CD8-positive, alpha-beta memory T cell (primary cell): ENCODE results near the gene MYPN. TPM values are rescaled to one million over a fixed set of nuclear protein-coding genes. Genes with fewer than 3 reads are reported as not detected.

Experiments used
- CTCF ChIA-PET: fragments of 350-600 bp; sonication (Branson Sonifier 250); formaldehyde crosslinking; loops from one replicate; lab custom pipeline; 2021; ENCODE audit warnings: antibody characterized with exemption; lab: Charles Lee
- POLR2A ChIA-PET: fragments of 350-600 bp; sonication (Branson Sonifier 250); formaldehyde crosslinking; loops from one replicate; lab custom pipeline; 2021; ENCODE audit warnings: antibody characterized with exemption; lab: Charles Lee
- DNase-seq, 5 donors: peaks; one replicate each; pipeline versions ENCODE4 v3.0.0 to v3.0.0-alpha.2; 2020 to 2022; ENCODE audit warnings: mixed read lengths in 1 of 5
- H3K27ac ChIP-seq: one replicate; pipeline ENCODE4 v1.7.0; 2013; ENCODE audit warnings: low read depth, mild to moderate bottlenecking, low read length, moderate library complexity
- H3K27me3 ChIP-seq: 2 replicates; pipeline ENCODE4 v1.7.0; 2013; ENCODE audit warnings: low read length, mild to moderate bottlenecking; ENCODE audit not compliant: insufficient read depth, poor library complexity, severe bottlenecking
- H3K36me3 ChIP-seq: 2 replicates; pipeline ENCODE4 v1.7.0; 2013; ENCODE audit warnings: mild to moderate bottlenecking, low read length, moderate library complexity; ENCODE audit not compliant: insufficient read depth
- H3K4me1 ChIP-seq: 2 replicates; pipeline ENCODE4 v1.7.0; 2013; ENCODE audit warnings: mild to moderate bottlenecking, low read length, moderate library complexity; ENCODE audit not compliant: insufficient read depth
- H3K4me3 ChIP-seq: 2 replicates; pipeline ENCODE4 v1.7.0; 2013; ENCODE audit warnings: mild to moderate bottlenecking, low read length
- H3K9me3 ChIP-seq: 2 replicates; pipeline ENCODE4 v1.7.0; 2013; ENCODE audit warnings: mild to moderate bottlenecking, low read length
- H3K27ac Mint-ChIP-seq, 8 donors: one replicate each; pipeline ENCODE4 v1.8.0; 2020 to 2021; ENCODE audit warnings: mixed read lengths in 8 of 8, mild to moderate bottlenecking in 6 of 8, inconsistent platforms in 3 of 8, moderate library complexity in 3 of 8
- H3K27me3 Mint-ChIP-seq, 2 donors: one replicate each; pipeline ENCODE4 v1.8.0; 2020 to 2021; ENCODE audit warnings: mixed read lengths in 2 of 2, mild to moderate bottlenecking in 1 of 2, moderate library complexity in 1 of 2
- H3K36me3 Mint-ChIP-seq, 3 donors: one replicate each; pipeline ENCODE4 v1.8.0; 2020 to 2021; ENCODE audit warnings: mixed read lengths in 3 of 3, inconsistent platforms in 1 of 3, mild to moderate bottlenecking in 1 of 3
- H3K4me1 Mint-ChIP-seq, 3 donors: one replicate each; pipeline ENCODE4 v1.8.0; 2020 to 2021; ENCODE audit warnings: mixed read lengths in 3 of 3, inconsistent platforms in 1 of 3, mild to moderate bottlenecking in 1 of 3
- H3K4me3 Mint-ChIP-seq, 7 donors: one replicate each; pipeline ENCODE4 v1.8.0; 2020 to 2021; ENCODE audit warnings: mixed read lengths in 7 of 7, mild to moderate bottlenecking in 6 of 7, moderate library complexity in 4 of 7, inconsistent platforms in 2 of 7
- H3K9me3 Mint-ChIP-seq, 5 donors: one replicate each; pipeline ENCODE4 v1.8.0; 2020 to 2022; ENCODE audit warnings: mixed read lengths in 5 of 5, mild to moderate bottlenecking in 3 of 5, moderate library complexity in 2 of 5, inconsistent platforms in 1 of 5
- polyA plus RNA-seq: library from polyadenylated mRNA; unstranded; fragments of 300-500 nt; fragmentation: Illumina TruSeq; gene quantifications from one replicate; pipeline ENCODE4 v1.2.3, GENCODE V29; 2021
- total RNA-seq, 2 experiments: library from RNA; stranded (reverse); gene quantifications; one replicate each; pipeline ENCODE4 v1.2.3, GENCODE V29; 2021

The MYPN gene
- total and polyA plus RNA-seq, 3 experiments from 2014 or later = not detected

- Histone ChIP-seq H3K36me3 (no peaks in the 10 kb centered on the region), H3K9me3 (no peaks in the 10 kb centered on the region), H3K27me3 (no peaks in the 10 kb centered on the region), H3K27ac (no peak overlapping the region), H3K4me1 (no peaks in the 10 kb centered on the region), H3K4me3 (no peak overlapping the region)
- Mint-ChIP-seq H3K27ac (no peak overlapping the region), H3K27me3 (peaks cover 5 to 18% of the 10 kb centered on the region in 2 donors), H3K9me3 (no peaks in the 10 kb centered on the region), H3K36me3 (no peaks in the 10 kb centered on the region), H3K4me1 (no peaks in the 10 kb centered on the region), H3K4me3 (no peak overlapping the region)
- ChIA-PET POLR2A (no interaction called here), CTCF (interaction anchor here (1.0 to 1.2 kb wide), 2 partner anchors 11 to 41 kb away, joined by 3 to 4 read pairs; no protein-coding TSS in a partner anchor)
- DNase-seq = no peak
These were observed 144.1 kb downstream of the MYPN start for GRCh38 chr10:68253346-68253745.

GRCh38 chr10:68261132-68261856 is 152.0 kb downstream of the MYPN start:
- H3K9me3 Mint-ChIP-seq = peaks cover 0 to 6% (median 2%) of the 10 kb centered on the region in 5 donors
- Histone ChIP-seq H3K9me3 (no peaks in the 10 kb centered on the region), H3K27ac (no peak overlapping the region), H3K36me3 (no peaks in the 10 kb centered on the region), H3K27me3 (no peaks in the 10 kb centered on the region), H3K4me1 (no peaks in the 10 kb centered on the region), H3K4me3 (no peak overlapping the region)
- H3K36me3 Mint-ChIP-seq = peaks cover 0 to 10% (median 0%) of the 10 kb centered on the region in 3 donors
- H3K4me1 Mint-ChIP-seq = no peaks in the 10 kb centered on the region
- ChIA-PET CTCF (no interaction called here), POLR2A (no interaction called here)
- no peak overlapping the region for H3K4me3 Mint-ChIP-seq
- no peak for DNase-seq
- no peak overlapping the region for H3K27ac Mint-ChIP-seq
- peaks cover 4 to 9% of the 10 kb centered on the region in 2 donors for H3K27me3 Mint-ChIP-seq

Other genes starting within 250 kb of the MYPN start
- gene SIRT1, start 224.8 kb upstream of the MYPN start, total RNA-seq = 10 to 100 TPM; 24.8 to 26.5 TPM
- gene SIRT1, start 224.8 kb upstream of the MYPN start, polyA plus RNA-seq = 20.1 TPM
- 10 to 100 TPM; 41.0 to 41.6 TPM for gene HERC4, start 34.2 kb upstream of the MYPN start, total RNA-seq
- gene HERC4, start 34.2 kb upstream of the MYPN start, polyA plus RNA-seq = 19.0 TPM
- not detected for gene ATOH7, start 122.6 kb downstream of the MYPN start, total RNA-seq
- not detected for gene ATOH7, start 122.6 kb downstream of the MYPN start, polyA plus RNA-seq
- 100 to 1,000 TPM; 170 to 171 TPM for gene HNRNPH3, start 222.6 kb downstream of the MYPN start, total RNA-seq
- gene HNRNPH3, start 222.6 kb downstream of the MYPN start, polyA plus RNA-seq = 145 TPM
- 1 to 10 TPM; 1.2 to 1.7 TPM for gene PBLD, start 223.4 kb downstream of the MYPN start, total RNA-seq
- gene PBLD, start 223.4 kb downstream of the MYPN start, polyA plus RNA-seq = 0.95 TPM